HepG2 (cell line): ENCODE results near the gene S1PR5. TPM values are rescaled to one million over a fixed set of nuclear protein-coding genes. Genes with fewer than 3 reads are reported as not detected.
A peak's percentile ranks its signal among the peaks of the same experiment; 100 is the strongest.

ENCODE experiments used
- DMAP1 ChIP-seq: IDR thresholded peaks from 2 replicates; pipeline ENCODE4 v1.6.1; 2016
- HNF4A ChIP-seq: sonication (generic); formaldehyde crosslinking; IDR thresholded peaks from 2 replicates; pipeline ENCODE4 v1.4.0; 2020; ENCODE audit warnings: missing genetic modification reagents
- MAFK ChIP-seq, 2 experiments: IDR thresholded peaks in 1 of 2; conservative IDR thresholded peaks in 1 of 2; 2 replicates each; pipeline ENCODE4 v1.6.1; 2011; ENCODE audit warnings: improper control_type of control experiment in 2 of 2, low read length in 2 of 2
- RXRA ChIP-seq: sonication (generic); formaldehyde crosslinking; IDR thresholded peaks from 2 replicates; pipeline ENCODE4 v1.5.1; 2020; ENCODE audit warnings: missing genetic modification reagents
- SAFB2 ChIP-seq: sonication (generic); formaldehyde crosslinking; IDR thresholded peaks from 2 replicates; pipeline ENCODE4 v1.5.1; 2020; ENCODE audit warnings: missing genetic modification reagents, low read depth, mild to moderate bottlenecking, borderline replicate concordance
- TARDBP ChIP-seq: sonication (generic); formaldehyde crosslinking; IDR thresholded peaks from 2 replicates; pipeline ENCODE4 v1.8.0; 2022; ENCODE audit warnings: mild to moderate bottlenecking, missing genetic modification reagents
- ZHX1 ChIP-seq: sonication (generic); formaldehyde crosslinking; IDR thresholded peaks from 2 replicates; pipeline ENCODE4 v1.8.1; 2022; ENCODE audit warnings: low read depth, mild to moderate bottlenecking, missing genetic modification reagents
- ZNF17 ChIP-seq: sonication (generic); formaldehyde crosslinking; IDR thresholded peaks from 2 replicates; pipeline ENCODE4 v1.5.0; 2020; ENCODE audit warnings: mild to moderate bottlenecking, missing genetic modification reagents
- ZNF501 ChIP-seq: sonication (generic); formaldehyde crosslinking; IDR thresholded peaks from 2 replicates; pipeline ENCODE4 v1.5.1; 2020; ENCODE audit warnings: mild to moderate bottlenecking, moderate library complexity, missing genetic modification reagents
- ZNF687 ChIP-seq: sonication (generic); formaldehyde crosslinking; IDR thresholded peaks from 2 replicates; pipeline ENCODE4 v1.5.1; 2020; ENCODE audit warnings: mild to moderate bottlenecking, missing genetic modification reagents, moderate library complexity
- ZNF839 ChIP-seq: sonication (generic); formaldehyde crosslinking; IDR thresholded peaks from 2 replicates; pipeline ENCODE4 v1.4.0; 2020; ENCODE audit warnings: missing genetic modification reagents, mild to moderate bottlenecking, borderline replicate concordance
- polyA plus RNA-seq, 8 experiments: library from polyadenylated mRNA; depleted of rRNA in 3 of 8; stranded (reverse) in 7 of 8; unstranded in 1 of 8; fragments of >200 nt; fragmentation: Illumina TruSeq in 4 of 8; extraction: Trizol in 4 of 8; gene quantifications; 2 replicates each; pipeline versions ENCODE4 v1.2.1 to v1.2.3, GENCODE V29; 2011 to 2016; ENCODE audit warnings: low read depth in 4 of 8, missing spikeins in 1 of 8, mixed read lengths in 1 of 8; ENCODE audit not compliant: insufficient read depth in 1 of 8
- total RNA-seq, 5 experiments: library from RNA; depleted of rRNA; stranded (reverse); fragments of >200 nt; fragmentation: Illumina TruSeq; extraction: Trizol; gene quantifications; 2 replicates each; pipeline ENCODE4 v1.2.3, GENCODE V29; 2016; ENCODE audit warnings: low read depth in 1 of 5
- TF ChIP-seq, protein P1 (sequence below): sonication (generic); formaldehyde crosslinking; IDR thresholded peaks from 2 replicates; pipeline ENCODE4 v1.4.0; 2020; ENCODE audit warnings: missing genetic modification reagents
- TF ChIP-seq, protein P2 (sequence below): sonication (generic); formaldehyde crosslinking; IDR thresholded peaks from 2 replicates; pipeline ENCODE4 v1.4.0; 2020; ENCODE audit warnings: missing genetic modification reagents
- TF ChIP-seq, protein P3 (sequence below): sonication (generic); formaldehyde crosslinking; IDR thresholded peaks from 2 replicates; pipeline ENCODE4 v1.4.0; 2020; ENCODE audit warnings: missing genetic modification reagents, mild to moderate bottlenecking, borderline replicate concordance

S1PR5 gene
- total and polyA plus RNA-seq, 2 of the 13 experiments (the other 11 are each of a cell fraction or from before 2014, with no cell fraction given): 0.04 TPM; not detected in 1

DNA sequence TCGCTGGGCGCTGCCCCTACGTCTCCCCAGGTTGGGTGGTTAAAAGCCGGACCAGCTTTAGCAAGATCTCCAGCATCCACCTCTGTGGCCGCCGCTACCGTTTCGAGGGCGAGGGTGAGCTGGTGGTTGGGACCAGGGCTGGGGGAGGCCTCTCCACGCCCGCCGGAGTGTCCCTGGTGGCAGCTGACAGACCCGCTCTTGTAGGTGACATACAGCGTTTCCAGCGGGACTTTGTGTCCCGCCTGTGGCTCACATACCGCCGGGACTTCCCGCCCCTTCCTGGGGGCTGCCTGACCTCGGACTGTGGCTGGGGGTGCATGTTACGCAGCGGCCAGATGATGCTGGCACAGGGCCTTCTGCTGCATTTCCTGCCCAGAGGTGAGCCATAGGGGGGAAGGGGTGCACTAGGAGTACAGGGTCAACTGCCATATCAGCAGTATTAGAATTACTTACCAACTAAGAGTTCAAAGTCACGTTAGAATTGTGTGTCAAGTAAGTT is 27.6 kb upstream of the S1PR5 start (continued):
- TF ChIP-seq ZHX1 (peak; percentile 46; the same call in 1 of the 2 replicates), ZNF687 (CRISPR knock-in tag) (peak; percentile 56; the same call in 1 of the 2 replicates), RXRA (CRISPR knock-in tag) (peak; percentile 34; the same call in 1 of the 2 replicates), MAFK (conservative IDR thresholded peaks at IDR 0.05 in 1 of 2, IDR thresholded peaks at IDR 0.05 in 1 of 2; ENCODE audit: low read length in 2 of 2) (peak; percentile 48 to 61; a peak in 3 of 4 replicates), DMAP1 (CRISPR knock-in tag) (peak; percentile 40; the same call in 1 of the 2 replicates), ZNF17 (CRISPR knock-in tag) (no peak), TARDBP (CRISPR knock-in tag) (0 out of 2 replicates have a peak, but pooled peaks have one; percentile 22), HNF4A (CRISPR knock-in tag) (peak; percentile 23; the same call in 1 of the 2 replicates), ZNF839 (0 out of 2 replicates have a peak, but pooled peaks have one; percentile 58), SAFB2 (0 out of 2 replicates have a peak, but pooled peaks have one; percentile 30), ZNF501 (CRISPR knock-in tag) (no peak)
- TF ChIP-seq, protein P1, sequence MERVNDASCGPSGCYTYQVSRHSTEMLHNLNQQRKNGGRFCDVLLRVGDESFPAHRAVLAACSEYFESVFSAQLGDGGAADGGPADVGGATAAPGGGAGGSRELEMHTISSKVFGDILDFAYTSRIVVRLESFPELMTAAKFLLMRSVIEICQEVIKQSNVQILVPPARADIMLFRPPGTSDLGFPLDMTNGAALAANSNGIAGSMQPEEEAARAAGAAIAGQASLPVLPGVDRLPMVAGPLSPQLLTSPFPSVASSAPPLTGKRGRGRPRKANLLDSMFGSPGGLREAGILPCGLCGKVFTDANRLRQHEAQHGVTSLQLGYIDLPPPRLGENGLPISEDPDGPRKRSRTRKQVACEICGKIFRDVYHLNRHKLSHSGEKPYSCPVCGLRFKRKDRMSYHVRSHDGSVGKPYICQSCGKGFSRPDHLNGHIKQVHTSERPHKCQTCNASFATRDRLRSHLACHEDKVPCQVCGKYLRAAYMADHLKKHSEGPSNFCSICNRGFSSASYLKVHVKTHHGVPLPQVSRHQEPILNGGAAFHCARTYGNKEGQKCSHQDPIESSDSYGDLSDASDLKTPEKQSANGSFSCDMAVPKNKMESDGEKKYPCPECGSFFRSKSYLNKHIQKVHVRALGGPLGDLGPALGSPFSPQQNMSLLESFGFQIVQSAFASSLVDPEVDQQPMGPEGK: peak; percentile 64
- TF ChIP-seq, protein P2, sequence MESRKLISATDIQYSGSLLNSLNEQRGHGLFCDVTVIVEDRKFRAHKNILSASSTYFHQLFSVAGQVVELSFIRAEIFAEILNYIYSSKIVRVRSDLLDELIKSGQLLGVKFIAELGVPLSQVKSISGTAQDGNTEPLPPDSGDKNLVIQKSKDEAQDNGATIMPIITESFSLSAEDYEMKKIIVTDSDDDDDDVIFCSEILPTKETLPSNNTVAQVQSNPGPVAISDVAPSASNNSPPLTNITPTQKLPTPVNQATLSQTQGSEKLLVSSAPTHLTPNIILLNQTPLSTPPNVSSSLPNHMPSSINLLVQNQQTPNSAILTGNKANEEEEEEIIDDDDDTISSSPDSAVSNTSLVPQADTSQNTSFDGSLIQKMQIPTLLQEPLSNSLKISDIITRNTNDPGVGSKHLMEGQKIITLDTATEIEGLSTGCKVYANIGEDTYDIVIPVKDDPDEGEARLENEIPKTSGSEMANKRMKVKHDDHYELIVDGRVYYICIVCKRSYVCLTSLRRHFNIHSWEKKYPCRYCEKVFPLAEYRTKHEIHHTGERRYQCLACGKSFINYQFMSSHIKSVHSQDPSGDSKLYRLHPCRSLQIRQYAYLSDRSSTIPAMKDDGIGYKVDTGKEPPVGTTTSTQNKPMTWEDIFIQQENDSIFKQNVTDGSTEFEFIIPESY (CRISPR knock-in tag): peak; percentile 93
- TF ChIP-seq, protein P3, sequence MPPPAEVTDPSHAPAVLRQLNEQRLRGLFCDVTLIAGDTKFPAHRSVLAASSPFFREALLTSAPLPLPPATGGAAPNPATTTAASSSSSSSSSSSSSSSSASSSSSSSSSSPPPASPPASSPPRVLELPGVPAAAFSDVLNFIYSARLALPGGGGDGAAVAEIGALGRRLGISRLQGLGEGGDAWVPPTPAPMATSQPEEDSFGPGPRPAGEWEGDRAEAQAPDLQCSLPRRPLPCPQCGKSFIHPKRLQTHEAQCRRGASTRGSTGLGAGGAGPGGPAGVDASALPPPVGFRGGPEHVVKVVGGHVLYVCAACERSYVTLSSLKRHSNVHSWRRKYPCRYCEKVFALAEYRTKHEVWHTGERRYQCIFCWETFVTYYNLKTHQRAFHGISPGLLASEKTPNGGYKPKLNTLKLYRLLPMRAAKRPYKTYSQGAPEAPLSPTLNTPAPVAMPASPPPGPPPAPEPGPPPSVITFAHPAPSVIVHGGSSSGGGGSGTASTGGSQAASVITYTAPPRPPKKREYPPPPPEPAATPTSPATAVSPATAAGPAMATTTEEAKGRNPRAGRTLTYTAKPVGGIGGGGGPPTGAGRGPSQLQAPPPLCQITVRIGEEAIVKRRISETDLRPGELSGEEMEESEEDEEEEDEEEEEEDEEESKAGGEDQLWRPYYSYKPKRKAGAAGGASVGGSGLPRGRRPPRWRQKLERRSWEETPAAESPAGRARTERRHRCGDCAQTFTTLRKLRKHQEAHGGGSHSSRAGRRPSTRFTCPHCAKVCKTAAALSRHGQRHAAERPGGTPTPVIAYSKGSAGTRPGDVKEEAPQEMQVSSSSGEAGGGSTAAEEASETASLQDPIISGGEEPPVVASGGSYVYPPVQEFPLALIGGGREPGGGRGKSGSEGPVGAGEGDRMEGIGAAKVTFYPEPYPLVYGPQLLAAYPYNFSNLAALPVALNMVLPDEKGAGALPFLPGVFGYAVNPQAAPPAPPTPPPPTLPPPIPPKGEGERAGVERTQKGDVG: peak; percentile 86; the same call in 1 of the 2 replicates
